ENCODE results near the gene CIC.

The CIC gene

DNA sequence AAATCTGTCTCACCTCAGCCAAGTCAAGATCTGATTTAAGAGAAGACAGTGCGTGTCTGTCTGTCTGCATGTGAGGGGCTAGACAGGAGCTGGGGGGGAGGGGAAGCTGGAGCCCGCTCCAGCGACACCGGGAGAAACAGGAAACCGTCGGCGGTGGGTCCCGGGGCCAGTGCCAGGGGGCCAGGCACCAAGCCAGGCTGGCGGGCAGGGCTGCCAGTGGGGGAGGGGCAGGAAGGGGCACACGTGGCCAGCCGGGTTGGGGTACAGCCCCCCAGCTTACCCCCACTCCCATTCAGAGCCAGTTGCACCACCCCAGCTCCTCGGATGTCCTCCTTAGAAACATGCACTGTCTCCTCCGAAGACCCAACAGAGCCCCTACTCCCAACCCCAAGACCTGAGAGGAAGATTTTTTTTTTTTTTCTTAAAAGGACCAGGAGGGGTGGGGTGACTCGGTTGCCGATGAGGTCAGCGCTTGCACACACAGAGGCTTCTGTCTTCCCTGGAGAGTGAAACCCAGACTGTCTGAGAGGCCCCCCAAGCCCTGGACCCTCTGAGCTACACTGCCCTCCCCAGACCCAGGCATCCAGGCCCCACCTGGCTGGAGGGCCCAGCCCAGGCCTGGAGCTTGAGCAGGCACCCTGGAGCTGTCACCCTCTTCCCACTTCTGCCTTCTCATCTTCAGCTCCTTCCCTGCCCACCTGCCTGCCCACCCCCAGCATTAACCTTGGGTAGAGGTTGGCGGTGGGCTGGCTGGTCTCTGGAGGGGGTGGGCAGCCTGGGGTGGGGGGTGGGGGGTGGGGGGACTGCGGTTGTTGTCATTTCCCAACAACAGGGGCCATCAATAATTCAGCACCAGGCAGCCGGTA lies 18.2 kb upstream of the CIC start:
- TF ChIP-seq, protein P1, sequence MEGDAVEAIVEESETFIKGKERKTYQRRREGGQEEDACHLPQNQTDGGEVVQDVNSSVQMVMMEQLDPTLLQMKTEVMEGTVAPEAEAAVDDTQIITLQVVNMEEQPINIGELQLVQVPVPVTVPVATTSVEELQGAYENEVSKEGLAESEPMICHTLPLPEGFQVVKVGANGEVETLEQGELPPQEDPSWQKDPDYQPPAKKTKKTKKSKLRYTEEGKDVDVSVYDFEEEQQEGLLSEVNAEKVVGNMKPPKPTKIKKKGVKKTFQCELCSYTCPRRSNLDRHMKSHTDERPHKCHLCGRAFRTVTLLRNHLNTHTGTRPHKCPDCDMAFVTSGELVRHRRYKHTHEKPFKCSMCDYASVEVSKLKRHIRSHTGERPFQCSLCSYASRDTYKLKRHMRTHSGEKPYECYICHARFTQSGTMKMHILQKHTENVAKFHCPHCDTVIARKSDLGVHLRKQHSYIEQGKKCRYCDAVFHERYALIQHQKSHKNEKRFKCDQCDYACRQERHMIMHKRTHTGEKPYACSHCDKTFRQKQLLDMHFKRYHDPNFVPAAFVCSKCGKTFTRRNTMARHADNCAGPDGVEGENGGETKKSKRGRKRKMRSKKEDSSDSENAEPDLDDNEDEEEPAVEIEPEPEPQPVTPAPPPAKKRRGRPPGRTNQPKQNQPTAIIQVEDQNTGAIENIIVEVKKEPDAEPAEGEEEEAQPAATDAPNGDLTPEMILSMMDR (IDR thresholded peaks at IDR 0.05) = no peak

DNA sequence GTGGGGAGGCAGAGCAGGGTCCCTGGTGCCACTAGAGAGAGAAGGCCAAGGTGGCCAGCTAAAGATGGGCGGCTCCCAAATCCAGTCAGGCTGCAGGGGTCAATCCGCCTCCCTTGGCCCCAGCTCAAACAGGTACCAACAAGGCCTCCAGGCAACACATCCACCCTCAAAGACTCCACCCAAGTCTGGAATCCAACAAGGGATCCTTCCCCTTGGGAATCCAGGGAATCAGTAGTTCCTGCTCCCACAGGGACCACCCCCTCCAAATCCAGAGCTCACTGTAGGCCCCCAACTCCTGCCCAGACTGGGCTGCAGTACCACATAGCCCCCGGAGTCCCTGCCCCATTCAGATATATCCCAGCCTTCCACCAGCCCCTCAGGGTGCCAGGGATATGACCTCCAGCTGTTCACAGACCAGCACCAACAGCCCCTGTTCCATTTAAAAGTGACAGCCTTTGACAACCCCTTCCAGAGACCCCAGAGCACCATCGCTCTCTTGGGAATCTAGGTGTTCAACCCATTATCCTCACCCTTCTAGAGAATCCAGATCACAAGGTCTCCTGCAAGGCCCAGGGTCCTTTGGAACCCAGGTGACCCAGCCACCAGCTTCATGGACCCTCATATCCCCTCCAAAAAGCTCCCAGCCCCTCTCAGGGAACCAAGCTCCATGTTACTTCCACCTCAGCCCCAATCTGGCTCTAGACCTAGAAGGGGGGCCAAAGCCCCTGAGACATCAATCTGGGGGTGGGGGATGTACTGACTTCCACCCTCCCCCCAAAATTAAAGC lies 17.3 kb upstream of the CIC start:
- TF ChIP-seq, protein P1 (IDR thresholded peaks at IDR 0.05) = no peak

DNA sequence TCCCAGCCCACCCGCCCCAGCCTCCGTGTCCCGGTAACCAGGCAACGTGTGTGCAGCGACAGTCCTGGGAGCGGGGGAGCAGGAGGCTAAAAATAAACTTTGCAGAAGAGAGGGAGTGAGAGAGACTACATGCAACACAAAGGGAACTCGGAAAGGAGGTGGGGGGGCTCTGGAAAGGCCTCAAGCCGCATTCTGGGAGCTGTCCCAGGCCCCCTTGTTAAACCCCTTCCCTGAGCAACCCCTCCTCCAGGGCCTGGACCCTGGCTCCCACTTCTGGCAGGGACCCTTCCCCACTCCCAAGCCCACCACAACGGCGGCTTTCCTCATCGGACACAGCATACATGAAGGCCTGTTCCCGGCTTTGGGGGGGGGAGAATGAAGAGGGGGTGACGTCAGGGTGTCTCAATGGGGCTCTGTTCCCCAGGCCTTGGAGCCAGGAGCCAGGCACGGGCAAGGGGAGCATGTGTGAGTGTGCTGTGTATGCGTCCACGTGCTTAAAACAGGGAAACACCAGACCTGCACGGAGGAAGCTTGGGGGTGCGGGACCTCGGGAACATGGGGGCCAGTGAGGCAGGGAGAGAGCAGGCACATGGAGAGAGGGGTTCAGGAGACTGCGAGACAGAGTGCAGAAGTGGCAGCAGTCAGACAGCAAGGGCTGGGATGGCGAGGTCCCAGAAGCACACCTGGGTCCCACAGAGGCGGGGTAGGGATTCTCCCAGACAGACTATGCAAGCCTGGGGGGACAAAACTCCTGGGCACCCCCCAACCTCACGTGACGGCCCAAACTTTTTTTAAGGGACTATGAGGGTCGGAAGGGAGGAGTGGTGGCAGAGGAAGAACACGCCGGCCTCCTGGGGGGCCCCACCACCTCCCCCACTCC lies 16.4 kb upstream of the CIC start:
- TF ChIP-seq, protein P1 (IDR thresholded peaks at IDR 0.05) = no peak

DNA sequence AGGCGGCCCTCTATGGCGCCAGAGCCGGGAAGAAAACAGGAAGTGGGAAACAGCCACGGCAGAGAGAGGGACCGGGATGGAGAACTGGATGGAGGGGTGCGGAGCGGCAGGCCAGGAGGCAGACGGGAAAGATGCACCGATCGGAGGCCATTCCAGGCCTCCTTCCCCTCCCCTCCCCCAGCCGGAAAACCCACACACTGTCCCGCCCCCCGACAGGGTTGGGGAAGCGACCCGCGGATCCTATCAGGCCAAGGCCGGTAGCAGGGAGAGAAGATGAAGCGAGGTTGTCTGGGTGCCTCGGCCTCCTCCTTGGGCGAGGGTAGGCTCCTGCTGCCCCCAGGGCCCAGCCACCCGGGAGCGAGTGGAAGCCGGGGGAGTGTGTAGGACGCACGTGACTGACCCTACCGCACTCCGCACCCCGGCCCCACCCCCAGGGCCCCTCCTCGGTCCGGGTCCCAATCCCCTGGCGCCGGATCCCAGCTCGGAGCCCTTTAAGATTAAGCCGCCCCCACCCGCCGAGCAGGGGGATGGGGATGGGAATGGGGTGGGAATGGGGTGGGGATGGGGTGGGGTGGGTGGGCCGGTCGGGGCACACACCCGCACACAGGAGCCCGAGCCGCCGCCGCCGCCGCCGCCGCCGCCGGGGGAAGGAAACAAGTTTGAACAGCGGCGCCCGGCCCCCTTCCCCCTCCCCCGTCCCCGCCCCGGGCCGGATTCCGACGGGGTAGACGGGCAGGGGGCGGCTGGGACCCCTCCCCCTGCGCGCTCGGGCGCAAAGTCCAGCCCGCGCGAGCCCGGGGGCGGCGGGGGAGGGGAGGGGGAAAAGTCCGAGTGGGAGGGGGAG lies 15.6 kb upstream of the CIC start:
- TF ChIP-seq, protein P1 (IDR thresholded peaks at IDR 0.05) = no peak

DNA sequence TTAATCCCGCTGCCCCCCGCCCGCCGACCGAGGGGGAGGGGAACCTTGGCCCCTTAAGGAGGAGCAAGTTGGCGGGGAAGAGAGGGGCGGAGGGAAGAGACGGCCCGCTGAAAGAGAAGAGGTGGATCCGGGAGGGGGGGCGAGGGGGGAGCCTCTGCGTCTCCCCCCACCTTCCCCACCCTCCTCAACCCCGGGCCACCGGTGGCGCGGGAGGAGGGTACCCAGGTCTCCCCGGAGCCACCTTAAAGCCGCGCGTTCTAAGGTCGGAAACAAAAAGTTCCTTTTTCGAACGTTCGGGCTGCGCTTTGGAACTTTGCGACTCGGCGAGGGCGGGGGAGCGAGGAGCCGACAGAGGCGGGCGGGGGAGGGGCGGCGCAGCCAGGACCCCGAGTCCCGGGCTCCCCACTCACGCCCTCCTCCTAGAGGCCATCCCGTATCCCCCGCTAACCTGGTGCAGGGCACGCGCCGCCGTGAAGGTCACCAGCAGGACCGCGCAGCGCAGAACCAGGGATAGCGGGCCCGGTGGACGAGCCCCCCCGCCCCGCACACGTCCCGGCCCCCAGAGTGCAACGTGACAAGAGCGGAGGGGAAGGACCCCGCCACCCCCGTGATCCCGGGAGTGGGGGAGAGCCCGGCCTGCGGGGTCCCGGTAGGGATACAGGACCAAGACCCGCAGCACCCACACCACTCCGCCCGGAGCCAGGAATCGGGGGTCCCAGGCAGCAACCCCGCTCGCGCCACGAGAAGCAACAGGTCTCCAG lies 14.8 kb upstream of the CIC start:
- TF ChIP-seq, protein P1 (IDR thresholded peaks at IDR 0.05) = no peak

DNA sequence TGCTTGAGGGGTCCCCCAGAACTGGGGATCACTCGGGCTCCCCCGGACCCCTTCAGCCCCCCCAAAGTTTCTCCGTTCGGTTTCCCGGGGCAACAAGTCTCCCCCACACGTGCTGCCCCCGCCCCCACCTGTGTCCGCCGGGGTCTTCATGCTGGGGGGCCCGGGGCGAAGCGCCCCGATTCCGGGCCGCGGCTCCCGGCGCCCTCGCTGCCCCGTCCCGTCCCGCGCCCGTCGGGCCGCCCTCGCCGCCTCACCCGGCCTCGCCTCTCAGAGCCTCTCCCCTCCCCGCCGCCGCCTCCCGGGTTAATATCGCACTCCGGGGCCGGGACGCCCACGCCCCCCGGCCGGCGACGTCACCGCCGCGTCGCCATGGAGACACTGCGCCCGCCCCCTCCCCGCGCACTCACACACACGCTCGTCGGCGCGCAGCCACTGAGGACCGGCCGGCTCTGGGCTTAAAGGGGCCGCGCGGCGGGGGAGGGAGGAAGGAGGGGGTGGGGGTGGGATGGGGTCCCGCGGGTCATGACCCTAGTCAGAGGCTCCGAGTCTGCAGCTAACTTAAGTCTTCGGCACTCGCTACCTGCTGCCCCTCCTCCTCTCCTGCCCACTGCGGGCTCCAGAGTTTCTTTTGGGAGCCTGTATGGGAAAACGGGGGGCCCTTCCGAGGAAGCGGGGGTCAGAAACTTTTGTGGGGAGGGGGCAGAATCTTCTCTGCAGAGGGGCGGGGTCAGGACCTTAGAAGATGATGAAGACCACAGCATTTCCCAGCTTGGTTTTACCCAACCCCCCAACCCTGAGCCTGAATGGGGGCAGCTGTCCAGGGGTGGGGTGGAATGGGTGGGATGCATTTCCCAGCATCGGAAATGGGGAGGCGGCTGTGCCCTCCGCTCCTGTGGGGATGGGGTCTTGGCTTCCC lies 13.9 kb upstream of the CIC start, which contains the start of gene ERF:
Gene ERF (minus strand): TSS at position 279 of the 916 bp plus-strand sequence. CDS start 129 bp downstream, at position 150.
- TF ChIP-seq, protein P1 (IDR thresholded peaks at IDR 0.05) = no peak

Data from LNCAP (cell line).